K562 (cell line): ENCODE measurements around the gene ASRGL1. TPM values are rescaled to one million over a fixed set of nuclear protein-coding genes. Genes with fewer than 3 reads are reported as not detected.

Experiments used
- ARID1B ChIP-seq: fragments of 450-650 bp; IDR thresholded peaks from 2 replicates; pipeline ENCODE4 v1.6.1; 2016; ENCODE audit warnings: antibody characterized with exemption, mild to moderate bottlenecking, inconsistent platforms
- CC2D1A ChIP-seq: fragments of 450-650 bp; IDR thresholded peaks from 2 replicates; pipeline ENCODE4 v1.6.1; 2017; ENCODE audit warnings: mild to moderate bottlenecking
- CREBBP ChIP-seq: IDR thresholded peaks from one replicate; pipeline ENCODE4 v1.6.1; 2012; ENCODE audit warnings: low read depth, mild to moderate bottlenecking, control low read depth, inconsistent platforms, low read length
- DMBX1 ChIP-seq: fragments of 250-450 bp; sonication (Bioruptor Pico); IDR thresholded peaks from 2 replicates; pipeline ENCODE4 v1.8.0; 2022; ENCODE audit warnings: inconsistent platforms, mild to moderate bottlenecking, moderate library complexity, borderline replicate concordance
- ERF ChIP-seq: fragments of 450-650 bp; formaldehyde crosslinking; IDR thresholded peaks from 2 replicates; pipeline ENCODE4 v1.4.0; 2020; ENCODE audit warnings: mild to moderate bottlenecking, mixed read lengths
- HDGF ChIP-seq: fragments of 450-650 bp; IDR thresholded peaks from 2 replicates; pipeline ENCODE4 v1.6.1; 2016
- NCOA1 ChIP-seq: fragments of 450-650 bp; IDR thresholded peaks from 2 replicates; pipeline ENCODE4 v1.6.1; 2016; ENCODE audit warnings: low read depth
- NFE2 ChIP-seq: IDR thresholded peaks from 2 replicates; pipeline ENCODE4 v1.6.1; 2014; ENCODE audit warnings: antibody characterized with exemption, low read depth
- PHF21A ChIP-seq: fragments of 450-650 bp; IDR thresholded peaks from 2 replicates; pipeline ENCODE4 v1.6.1; 2017; ENCODE audit warnings: low read depth, borderline replicate concordance
- PHTF2 ChIP-seq: fragments of 250-450 bp; sonication (Bioruptor Pico); IDR thresholded peaks from 2 replicates; pipeline ENCODE4 v1.5.0; 2021; ENCODE audit warnings: mild to moderate bottlenecking
- PPARD ChIP-seq: fragments of 250-450 bp; sonication (Bioruptor Pico); IDR thresholded peaks from 2 replicates; pipeline ENCODE4 v1.8.0; 2022; ENCODE audit warnings: inconsistent platforms, mild to moderate bottlenecking, moderate library complexity
- RBBP5 ChIP-seq: fragments of 200-600 bp; sonication (generic); IDR thresholded peaks from 2 replicates; pipeline ENCODE4 v1.6.1; 2012; ENCODE audit warnings: borderline replicate concordance, mild to moderate bottlenecking, low read length, control low read depth, inconsistent platforms; ENCODE audit not compliant: insufficient read depth, poor library complexity, severe bottlenecking
- SNRNP70 ChIP-seq: fragments of 200-400 bp; formaldehyde crosslinking; optimal IDR thresholded peaks from 2 replicates; pipeline ENCODE3; 2017; ENCODE audit warnings: low read depth, low read length
- SREBF1 ChIP-seq: fragments of 150-350 bp; IDR thresholded peaks from 2 replicates; pipeline ENCODE4 v1.6.1; 2014; ENCODE audit warnings: antibody characterized with exemption, low read depth, low read length, borderline replicate concordance
- YY1 ChIP-seq, 3 experiments: IDR thresholded peaks; 2 replicates each; pipeline ENCODE4 v1.6.1; 2011; ENCODE audit warnings: low read length in 2 of 3, mild to moderate bottlenecking in 2 of 3, moderate library complexity in 2 of 3, borderline replicate concordance in 1 of 3, control low read depth in 1 of 3, low read depth in 1 of 3; ENCODE audit not compliant: insufficient read depth in 3 of 3, insufficient replicate concordance in 2 of 3, control insufficient read depth in 1 of 3, insufficient read length in 1 of 3; ENCODE audit errors: extremely low read depth in 1 of 3
- ZNF165 ChIP-seq: fragments of 250-450 bp; sonication (Bioruptor Pico); IDR thresholded peaks from 2 replicates; pipeline ENCODE4 v1.4.0; 2020; ENCODE audit warnings: borderline replicate concordance
- ZNF324 ChIP-seq: fragments of 250-450 bp; sonication (Bioruptor Pico); IDR thresholded peaks from 2 replicates; pipeline ENCODE4 v1.4.0; 2020; ENCODE audit warnings: mild to moderate bottlenecking
- ZNF668 ChIP-seq: fragments of 250-450 bp; sonication (Bioruptor Pico); IDR thresholded peaks from 2 replicates; pipeline ENCODE4 v1.8.0; 2022; ENCODE audit warnings: mild to moderate bottlenecking, inconsistent platforms
- polyA plus RNA-seq, 8 experiments: library from polyadenylated mRNA; depleted of rRNA in 4 of 8; stranded (reverse) in 5 of 8; unstranded in 3 of 8; fragments of >200 nt; fragmentation: Nextera tagmentation in 2 of 8; fragmentation: Illumina TruSeq in 1 of 8; extraction: Ambion mirVana in 2 of 8; extraction: Trizol in 1 of 8; gene quantifications; 2 replicates each; pipeline versions ENCODE4 v1.2.1 to v1.2.3, GENCODE V29; 2011 to 2014; ENCODE audit warnings: inconsistent platforms in 1 of 8, missing spikeins in 1 of 8
- total RNA-seq, 7 experiments: library from RNA; depleted of rRNA in 6 of 7; stranded (reverse); fragments of >200 nt in 6 of 7; fragmentation: Illumina TruSeq in 2 of 7; extraction: Trizol in 2 of 7; gene quantifications; 2 replicates each; pipeline versions ENCODE4 v1.2.1 to v1.2.3, GENCODE V29; 2011 to 2021; ENCODE audit warnings: low replicate concordance in 1 of 7
- TF ChIP-seq, protein P1 (sequence below), 2 experiments: fragments of 250-450 bp in 1 of 2; fragments of 450-650 bp in 1 of 2; sonication (Bioruptor Pico) in 1 of 2; IDR thresholded peaks; 2 replicates each; pipeline versions ENCODE4 v1.6.1 to v1.8.0; 2016 to 2021; ENCODE audit warnings: mild to moderate bottlenecking in 2 of 2, moderate library complexity in 2 of 2, missing compliant biosample characterization in 1 of 2, missing genetic modification characterization in 1 of 2
- TF ChIP-seq, protein P2 (sequence below): sonication (generic); formaldehyde crosslinking; IDR thresholded peaks from 2 replicates; pipeline ENCODE4 v1.8.0; 2022; ENCODE audit warnings: mild to moderate bottlenecking, missing genetic modification reagents
- TF ChIP-seq, protein P3 (sequence below): fragments of 450-650 bp; formaldehyde crosslinking; IDR thresholded peaks from 2 replicates; pipeline ENCODE4 v1.4.0; 2022; ENCODE audit warnings: mild to moderate bottlenecking, moderate library complexity
- TF ChIP-seq, protein P4 (sequence below): sonication (generic); formaldehyde crosslinking; IDR thresholded peaks from 2 replicates; pipeline ENCODE4 v1.8.0; 2022; ENCODE audit warnings: mild to moderate bottlenecking, low read depth, missing genetic modification reagents
- TF ChIP-seq, protein P5 (sequence below): fragments of 250-450 bp; sonication (Bioruptor Pico); IDR thresholded peaks from 2 replicates; pipeline ENCODE4 v1.5.0; 2020; ENCODE audit warnings: mild to moderate bottlenecking

ASRGL1 gene
- total and polyA plus RNA-seq, 9 of the 15 experiments (the other 6 are each of a cell fraction or from before 2014, with no cell fraction given), result 3.1 to 23.0 (median 11.2) TPM

DNA sequence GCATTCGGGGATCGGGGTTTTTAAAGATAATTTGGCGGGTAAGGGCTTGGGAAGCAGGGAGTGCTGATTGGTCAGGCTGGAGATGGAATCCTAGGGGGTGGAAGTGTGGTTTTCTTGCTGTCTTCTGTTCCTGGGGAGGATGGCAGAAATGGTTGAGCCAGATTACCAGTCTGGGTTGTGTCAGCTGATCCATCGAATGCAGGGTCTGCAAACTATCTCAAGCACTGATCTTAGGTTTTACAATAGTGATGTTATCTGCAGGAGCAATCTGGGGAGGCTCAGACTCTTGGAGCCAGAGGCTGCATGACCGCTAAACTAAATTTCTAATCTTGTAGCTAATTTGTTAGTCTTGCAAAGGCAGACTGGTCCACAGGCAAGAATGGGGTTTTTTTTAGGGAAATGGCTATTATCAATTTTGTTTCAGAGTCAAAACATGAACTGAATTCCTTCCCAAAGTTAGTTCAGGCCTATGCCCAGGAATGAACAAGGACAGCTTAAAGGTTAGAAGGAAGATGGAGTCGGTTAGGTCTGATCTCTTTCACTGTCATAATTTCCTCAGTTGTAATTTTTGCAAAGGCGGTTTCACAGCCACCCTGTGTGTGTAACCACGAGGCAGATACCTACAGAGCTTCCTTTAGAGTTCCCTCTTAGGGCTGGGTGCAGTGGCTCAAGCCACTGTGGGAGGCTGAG lies 91.8 kb downstream of the ASRGL1 start (continued):
- TF ChIP-seq PHTF2 (CRISPR knock-in tag), result peak; percentile 39; the same call in 1 of the 2 replicates
- no peak for TF ChIP-seq RBBP5
- no peak for TF ChIP-seq ZNF324 (CRISPR knock-in tag)
- TF ChIP-seq, protein P1, sequence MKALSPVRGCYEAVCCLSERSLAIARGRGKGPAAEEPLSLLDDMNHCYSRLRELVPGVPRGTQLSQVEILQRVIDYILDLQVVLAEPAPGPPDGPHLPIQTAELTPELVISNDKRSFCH (CRISPR knock-in tag; IDR thresholded peaks at IDR 0.05), result no peak
- TF ChIP-seq, protein P1 (tag; IDR thresholded peaks at IDR 0.05), result peak; percentile 64; the same call in 1 of the 2 replicates
- TF ChIP-seq ZNF668, result 0 out of 2 replicates have a peak, but pooled peaks have one; percentile 58
- TF ChIP-seq, protein P2, sequence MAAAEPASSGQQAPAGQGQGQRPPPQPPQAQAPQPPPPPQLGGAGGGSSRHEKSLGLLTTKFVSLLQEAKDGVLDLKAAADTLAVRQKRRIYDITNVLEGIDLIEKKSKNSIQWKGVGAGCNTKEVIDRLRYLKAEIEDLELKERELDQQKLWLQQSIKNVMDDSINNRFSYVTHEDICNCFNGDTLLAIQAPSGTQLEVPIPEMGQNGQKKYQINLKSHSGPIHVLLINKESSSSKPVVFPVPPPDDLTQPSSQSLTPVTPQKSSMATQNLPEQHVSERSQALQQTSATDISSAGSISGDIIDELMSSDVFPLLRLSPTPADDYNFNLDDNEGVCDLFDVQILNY (CRISPR knock-in tag), result no peak
- TF ChIP-seq NFE2, result no peak
- TF ChIP-seq PPARD (CRISPR knock-in tag), result no peak
- no peak for TF ChIP-seq PHF21A
- no peak for TF ChIP-seq HDGF
- no peak for TF ChIP-seq SREBF1
- TF ChIP-seq SNRNP70, result no peak
- TF ChIP-seq, protein P3, sequence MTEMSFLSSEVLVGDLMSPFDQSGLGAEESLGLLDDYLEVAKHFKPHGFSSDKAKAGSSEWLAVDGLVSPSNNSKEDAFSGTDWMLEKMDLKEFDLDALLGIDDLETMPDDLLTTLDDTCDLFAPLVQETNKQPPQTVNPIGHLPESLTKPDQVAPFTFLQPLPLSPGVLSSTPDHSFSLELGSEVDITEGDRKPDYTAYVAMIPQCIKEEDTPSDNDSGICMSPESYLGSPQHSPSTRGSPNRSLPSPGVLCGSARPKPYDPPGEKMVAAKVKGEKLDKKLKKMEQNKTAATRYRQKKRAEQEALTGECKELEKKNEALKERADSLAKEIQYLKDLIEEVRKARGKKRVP (CRISPR knock-in tag), result peak; percentile 52; the same call in 1 of the 2 replicates
- TF ChIP-seq NCOA1, result no peak
- 0 out of 2 replicates have a peak, but pooled peaks have one; percentile 63 for TF ChIP-seq ZNF165 (CRISPR knock-in tag)
- no peak for TF ChIP-seq CREBBP
- no peak for TF ChIP-seq CC2D1A
- no peak for TF ChIP-seq ARID1B
- no peak for TF ChIP-seq YY1 (IDR thresholded peaks at IDR 0.05; ENCODE audit: borderline replicate concordance in 1 of 3, control insufficient read depth in 1 of 3, extremely low read depth in 1 of 3, insufficient read depth in 3 of 3, insufficient read length in 1 of 3, insufficient replicate concordance in 2 of 3, low read depth in 1 of 3, low read length in 2 of 3)
- TF ChIP-seq ERF (CRISPR knock-in tag), result 0 out of 2 replicates have a peak, but pooled peaks have one; percentile 22
- TF ChIP-seq, protein P4, sequence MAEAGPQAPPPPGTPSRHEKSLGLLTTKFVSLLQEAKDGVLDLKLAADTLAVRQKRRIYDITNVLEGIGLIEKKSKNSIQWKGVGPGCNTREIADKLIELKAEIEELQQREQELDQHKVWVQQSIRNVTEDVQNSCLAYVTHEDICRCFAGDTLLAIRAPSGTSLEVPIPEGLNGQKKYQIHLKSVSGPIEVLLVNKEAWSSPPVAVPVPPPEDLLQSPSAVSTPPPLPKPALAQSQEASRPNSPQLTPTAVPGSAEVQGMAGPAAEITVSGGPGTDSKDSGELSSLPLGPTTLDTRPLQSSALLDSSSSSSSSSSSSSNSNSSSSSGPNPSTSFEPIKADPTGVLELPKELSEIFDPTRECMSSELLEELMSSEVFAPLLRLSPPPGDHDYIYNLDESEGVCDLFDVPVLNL, result no peak
- peak; percentile 40; the same call in 1 of the 2 replicates for TF ChIP-seq DMBX1 (CRISPR knock-in tag)
- TF ChIP-seq, protein P5, sequence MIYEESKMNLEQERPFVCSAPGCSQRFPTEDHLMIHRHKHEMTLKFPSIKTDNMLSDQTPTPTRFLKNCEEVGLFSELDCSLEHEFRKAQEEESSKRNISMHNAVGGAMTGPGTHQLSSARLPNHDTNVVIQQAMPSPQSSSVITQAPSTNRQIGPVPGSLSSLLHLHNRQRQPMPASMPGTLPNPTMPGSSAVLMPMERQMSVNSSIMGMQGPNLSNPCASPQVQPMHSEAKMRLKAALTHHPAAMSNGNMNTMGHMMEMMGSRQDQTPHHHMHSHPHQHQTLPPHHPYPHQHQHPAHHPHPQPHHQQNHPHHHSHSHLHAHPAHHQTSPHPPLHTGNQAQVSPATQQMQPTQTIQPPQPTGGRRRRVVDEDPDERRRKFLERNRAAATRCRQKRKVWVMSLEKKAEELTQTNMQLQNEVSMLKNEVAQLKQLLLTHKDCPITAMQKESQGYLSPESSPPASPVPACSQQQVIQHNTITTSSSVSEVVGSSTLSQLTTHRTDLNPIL (CRISPR knock-in tag), result peak; percentile 47; the same call in 1 of the 2 replicates
